HG03045 (cell line): Measurements from ENCODE around the gene SLC25A39.
"Not testable (repeated sequence)": the region's sequence is repeated elsewhere in the genome, so short reads cannot be mapped to it uniquely, and the experiment has no call there.

ENCODE experiments used
- ATAC-seq: cut with Tn5 transposase; IDR thresholded peaks from one replicate; pipeline ENCODE4 v1.9.1; 2021; ENCODE audit warnings: mild to moderate bottlenecking, moderate library complexity; ENCODE audit not compliant: unreplicated experiment

The SLC25A39 gene, protein sequence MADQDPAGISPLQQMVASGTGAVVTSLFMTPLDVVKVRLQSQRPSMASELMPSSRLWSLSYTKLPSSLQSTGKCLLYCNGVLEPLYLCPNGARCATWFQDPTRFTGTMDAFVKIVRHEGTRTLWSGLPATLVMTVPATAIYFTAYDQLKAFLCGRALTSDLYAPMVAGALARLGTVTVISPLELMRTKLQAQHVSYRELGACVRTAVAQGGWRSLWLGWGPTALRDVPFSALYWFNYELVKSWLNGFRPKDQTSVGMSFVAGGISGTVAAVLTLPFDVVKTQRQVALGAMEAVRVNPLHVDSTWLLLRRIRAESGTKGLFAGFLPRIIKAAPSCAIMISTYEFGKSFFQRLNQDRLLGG

DNA sequence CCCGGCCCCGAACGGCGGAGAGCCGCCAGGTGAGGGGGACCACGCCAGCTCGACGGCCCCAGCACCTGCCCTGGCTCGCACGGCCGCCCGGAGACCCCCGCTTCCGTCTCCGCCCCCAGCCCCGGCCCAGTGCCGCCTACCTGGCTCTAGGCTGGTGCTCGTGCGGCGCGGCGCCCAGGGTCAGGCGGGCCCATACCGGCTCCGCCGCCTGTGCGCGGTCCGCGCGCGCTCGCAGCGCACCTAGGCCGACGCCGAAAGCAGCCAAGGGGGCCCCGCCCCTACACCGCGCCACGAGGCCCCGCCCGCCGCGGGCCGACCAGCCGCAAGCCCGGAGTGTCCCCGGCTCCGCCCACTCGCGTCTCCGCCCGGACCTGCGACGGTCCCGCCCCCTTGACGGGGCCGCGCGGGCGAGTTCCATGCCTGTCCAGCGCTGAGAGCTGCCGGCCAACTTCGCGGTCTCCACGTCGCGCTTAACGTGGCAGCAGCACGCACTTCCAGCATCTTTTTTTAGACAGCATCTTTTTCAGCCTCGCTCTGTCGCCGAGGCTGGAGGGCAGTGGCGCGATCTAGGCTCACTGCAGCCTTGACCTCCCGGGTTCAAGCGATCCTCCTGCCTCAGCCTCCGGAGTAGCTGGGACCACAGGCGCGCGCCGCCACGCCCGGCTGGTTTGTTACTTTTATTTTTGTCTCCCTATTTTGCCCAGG, at the start of gene SLC25A39:
Gene SLC25A39, minus strand, starts transcription at position 253 of the 705 bp plus-strand sequence. CDS start 1,261 bp downstream, outside the sequence.
- ATAC-seq = peak; percentile 60

DNA sequence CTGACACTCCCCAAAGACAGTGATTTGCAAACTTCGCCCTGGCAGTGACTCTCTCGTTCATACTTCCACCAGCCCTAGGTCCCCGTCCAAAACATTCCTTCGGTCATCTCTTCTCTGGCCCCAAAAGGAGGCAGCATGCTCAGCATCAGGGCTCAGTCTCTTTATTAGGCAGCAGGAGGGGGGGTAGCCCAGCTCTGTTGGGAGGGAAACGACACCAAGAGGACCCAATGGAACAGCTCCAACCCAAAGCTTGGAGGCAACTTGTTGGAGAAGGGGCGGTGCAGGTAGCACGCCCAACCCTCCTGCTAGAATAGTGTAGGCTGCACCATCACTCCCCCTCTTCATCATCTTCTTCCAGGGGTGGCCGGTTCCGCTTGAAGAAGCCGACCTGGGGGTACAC, 47.4 kb upstream of the SLC25A39 start:
- ATAC-seq = no peak

DNA sequence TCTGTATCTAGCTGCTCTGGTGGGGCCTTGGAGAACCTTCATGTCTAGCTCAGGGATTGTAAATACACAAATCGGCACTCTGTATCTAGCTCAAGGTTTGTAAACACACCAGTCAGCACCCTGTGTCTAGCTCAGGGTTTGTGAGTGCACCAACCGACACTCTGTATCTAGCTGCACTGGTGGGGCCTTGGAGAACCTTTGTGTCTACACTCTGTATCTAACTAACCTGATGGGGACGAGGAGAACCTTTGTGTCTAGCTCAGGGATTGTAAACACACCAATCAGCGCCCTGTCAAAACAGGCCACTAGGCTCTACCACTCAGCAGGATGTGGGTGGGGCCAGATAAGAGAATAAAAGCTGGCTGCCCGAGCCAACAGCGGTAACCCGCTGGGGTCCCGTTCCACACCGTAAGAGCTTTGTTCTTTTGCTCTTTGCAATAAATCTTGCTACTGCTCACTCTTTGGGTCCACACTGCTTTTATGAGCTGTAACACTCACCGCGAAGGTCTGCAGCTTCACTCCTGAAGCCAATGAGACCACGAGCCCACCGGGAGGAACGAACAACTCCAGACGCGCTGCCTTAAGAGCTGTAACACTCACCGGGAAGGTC, 44.9 kb upstream of the SLC25A39 start:
- not testable (repeated sequence) for ATAC-seq

DNA sequence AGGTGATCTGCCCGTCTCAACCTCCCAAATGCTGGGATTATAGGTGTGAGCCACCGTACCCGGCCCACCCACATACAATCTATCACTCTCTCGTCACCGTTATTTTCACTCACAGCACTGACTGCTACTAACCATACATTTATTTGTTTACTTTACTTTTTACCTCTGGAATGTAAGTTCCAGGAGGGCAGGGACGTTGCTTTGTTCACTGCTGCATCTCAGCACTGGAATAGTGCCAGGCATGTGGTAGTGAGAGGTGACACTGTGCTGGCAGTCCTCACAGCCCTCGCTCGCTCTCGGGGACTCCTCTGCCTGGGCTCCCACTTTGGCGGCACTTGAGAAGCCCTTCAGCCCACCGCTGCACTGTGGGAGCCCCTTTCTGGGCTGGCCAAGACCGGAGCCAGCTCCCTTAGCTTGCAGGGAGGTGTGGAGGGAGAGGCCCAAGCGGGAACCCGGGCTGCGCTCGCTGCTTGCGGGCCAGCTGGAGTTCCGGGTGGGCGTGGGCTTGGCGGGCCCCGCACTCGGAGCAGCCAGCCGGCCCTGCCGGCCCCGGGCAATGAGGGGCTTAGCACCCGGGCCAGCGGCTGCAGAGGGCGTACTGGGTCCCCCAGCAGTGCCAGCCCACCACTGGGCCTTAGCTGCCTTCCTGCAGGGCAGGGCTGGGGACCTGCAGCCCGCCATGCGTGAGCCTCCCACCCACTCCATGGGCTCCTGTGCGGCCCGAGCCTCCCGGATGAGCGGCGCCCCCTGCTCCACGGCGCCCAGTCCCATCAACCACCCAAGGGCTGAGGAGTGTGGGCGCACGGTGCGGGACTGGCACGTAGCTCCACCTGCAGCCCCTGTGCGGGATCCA, 44.0 kb upstream of the SLC25A39 start:
- ATAC-seq = not testable (repeated sequence)

DNA sequence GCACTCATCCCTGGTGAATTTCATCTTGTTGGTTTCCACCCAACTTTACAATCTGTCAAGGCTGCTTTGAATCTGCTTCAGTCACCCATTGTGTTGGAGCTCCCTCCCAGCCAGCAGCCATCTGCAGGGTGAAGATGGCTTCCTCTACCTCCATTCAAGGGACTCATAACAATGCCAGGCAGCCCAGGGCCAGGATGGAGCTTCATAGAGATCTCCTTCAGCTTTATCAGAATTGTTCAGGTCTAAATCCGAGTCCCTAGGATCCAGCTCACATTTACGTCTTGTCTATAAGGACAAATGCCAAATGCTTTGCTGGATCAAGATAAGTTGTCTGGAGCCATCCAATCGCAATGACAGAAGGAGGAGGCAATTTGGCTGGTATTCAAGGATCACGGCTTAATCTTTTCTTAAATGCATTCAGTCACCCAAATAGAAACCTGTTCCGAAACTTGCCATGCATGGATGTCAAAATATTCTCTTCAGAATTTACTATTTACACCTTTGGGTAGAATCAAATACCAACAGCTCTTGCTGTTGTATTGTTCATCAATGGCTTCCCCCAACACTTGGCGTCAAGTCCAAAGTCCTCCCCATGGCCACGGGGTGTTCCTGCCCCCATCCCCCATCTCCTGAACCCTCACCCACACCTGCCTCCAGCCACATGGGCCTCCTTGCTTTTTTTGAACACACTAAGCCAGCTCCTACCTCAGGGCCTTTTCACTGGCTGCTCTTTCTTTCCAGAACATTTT, 42.8 kb upstream of the SLC25A39 start:
- ATAC-seq = no peak

DNA sequence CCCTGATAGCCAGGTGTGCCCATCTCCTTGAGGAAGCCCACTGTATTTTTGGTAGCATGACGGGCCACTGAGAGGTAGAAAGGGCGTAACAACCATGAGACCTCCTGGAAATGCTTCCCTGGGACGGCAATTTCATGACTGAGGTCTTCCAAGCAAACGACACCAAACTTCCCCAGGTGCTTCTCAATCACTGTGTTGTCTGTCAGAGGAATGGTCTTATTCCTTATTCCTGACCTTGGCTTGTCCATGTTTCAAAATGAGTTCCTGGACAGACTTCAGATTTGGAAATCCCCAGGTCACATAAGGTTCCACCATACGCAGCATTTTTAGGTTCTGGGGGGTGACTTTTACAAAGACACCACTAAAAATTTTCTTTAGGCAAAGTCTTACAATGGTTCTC, 40.4 kb upstream of the SLC25A39 start:
- ATAC-seq = not testable (repeated sequence)

DNA sequence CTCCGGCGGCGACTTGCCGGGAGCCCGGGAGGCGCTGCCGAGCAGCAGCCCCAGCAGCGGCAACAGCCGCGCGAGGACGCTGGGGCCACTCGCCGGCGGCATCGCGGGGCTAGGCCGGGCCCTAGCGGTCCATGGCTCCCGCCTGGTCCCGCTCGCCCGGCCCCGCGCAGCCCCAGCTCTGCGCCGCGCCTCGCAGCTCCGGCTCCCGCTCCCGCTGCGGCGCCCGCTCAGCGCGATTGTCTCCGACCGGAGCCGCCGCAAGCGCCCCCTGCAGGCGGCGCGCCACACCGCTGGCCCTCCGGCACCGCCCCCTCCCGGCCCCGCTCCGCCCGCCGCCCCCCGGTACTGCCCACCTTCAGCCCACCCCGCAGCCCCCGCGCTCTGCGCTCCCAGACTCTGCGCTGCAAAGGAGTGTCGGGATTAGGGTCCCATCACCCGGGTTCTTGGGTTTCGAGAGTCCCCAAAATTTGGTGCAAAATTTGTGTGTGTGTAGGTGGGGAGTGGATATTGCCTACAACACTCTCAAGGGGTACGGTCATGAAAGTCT, 39.1 kb upstream of the SLC25A39 start, which contains the start of gene FAM171A2:
Gene FAM171A2, minus strand, starts transcription at position 241 of the 547 bp plus-strand sequence. Its CDS starts 139 bp downstream, at position 102.
- no peak for ATAC-seq

DNA sequence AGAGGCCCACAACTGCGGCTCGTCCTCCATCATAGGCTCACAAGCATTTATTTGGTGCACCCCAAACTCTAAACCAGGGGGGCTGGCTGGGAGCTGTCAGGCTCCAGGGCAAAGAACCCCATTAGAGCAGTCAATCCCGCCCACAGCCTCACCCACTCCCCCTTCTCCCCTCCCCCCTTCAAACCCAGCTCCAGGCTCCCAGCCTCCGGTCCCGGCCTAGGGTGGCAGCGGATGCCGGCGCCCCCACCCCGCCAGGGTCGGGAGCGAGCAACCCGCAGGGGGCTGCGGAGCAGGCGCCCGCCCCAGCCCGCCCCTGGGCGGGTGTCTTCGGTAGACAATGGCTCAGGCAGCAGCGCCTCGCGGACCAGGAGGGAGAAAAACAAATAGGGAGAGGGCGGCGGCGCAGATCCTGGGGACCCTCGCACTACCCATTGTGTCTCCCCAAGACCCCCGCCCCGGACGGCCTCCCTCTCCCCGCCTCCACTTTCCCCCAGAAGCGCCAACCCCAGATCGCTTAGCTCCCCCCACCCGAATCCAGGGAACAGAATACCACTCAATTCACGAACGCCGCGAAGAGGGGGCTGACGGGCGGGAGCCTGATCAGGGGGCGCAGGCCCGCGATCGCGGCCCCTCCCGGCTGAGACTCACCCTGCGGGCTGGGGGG, 38.5 kb upstream of the SLC25A39 start:
- ATAC-seq = no peak

DNA sequence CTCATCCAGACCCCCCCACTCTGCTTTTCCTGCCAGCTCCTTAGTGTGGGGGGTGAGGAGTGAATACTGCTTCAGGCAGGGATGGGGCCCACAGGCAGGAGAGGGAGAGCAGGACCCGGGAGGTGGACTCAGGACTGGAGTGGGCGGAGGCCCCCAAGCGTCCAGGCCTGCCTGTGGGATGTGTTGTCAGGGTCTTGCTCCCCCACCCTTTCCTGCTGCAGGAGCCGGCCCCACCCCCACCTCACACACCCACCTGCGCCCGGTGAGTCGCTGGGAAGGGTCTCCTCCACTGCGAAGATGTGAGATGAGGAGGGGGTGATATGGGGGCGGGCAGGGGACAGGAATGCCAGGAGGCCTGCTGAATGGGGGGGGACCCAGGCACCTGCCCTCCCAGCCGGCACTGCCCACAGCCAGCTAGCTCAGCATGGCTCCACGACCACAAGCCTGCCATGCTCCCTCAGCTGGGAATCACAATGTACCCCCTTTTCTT, 37.9 kb upstream of the SLC25A39 start:
- ATAC-seq = no peak

DNA sequence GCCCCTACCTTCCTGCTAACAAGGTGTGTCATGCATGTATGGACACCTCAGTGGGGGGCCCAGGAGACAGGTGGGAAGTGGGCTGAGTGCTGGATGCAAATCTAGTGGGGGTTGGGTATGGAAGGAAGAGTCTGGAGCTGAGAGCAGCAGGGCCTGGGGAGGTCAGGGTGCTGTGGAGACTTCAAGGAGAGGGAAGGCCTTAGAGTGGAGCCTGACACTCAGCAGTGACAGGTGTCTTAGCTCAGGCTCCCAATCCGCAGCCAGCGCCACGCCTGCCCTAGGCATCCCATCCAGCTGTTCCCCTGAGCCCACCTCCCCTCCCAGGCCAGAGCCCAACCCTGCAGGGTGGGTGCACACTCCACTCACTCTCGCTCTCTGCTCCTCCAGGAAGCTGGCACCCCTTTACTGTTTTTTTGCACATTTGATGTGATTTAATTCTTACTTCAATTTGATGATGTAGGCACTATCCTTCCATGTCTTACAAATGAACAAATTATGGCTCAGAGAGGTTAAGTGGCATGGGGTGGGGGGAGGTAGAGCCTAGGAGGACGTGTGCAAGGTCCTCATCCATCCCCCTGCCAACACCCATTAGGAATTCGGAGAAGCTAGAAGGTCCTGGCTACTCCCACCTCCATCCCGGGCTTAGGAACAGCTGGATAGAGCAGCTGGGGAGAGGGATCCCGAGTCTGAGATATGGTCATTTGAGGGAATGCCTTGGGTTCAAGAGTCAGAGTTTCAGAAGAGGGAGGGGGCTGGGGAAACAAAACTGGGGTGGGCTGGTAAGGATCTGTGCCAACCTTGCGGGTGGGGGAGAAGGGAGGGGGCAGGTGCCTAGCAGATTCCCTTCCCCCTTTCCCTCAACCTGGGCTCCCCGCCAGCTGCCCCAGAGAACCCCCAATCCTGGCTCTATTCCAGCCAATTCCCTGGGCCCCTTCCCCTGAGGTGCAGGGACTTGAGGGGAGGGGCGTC, 37.0 kb upstream of the SLC25A39 start:
- ATAC-seq = no peak

DNA sequence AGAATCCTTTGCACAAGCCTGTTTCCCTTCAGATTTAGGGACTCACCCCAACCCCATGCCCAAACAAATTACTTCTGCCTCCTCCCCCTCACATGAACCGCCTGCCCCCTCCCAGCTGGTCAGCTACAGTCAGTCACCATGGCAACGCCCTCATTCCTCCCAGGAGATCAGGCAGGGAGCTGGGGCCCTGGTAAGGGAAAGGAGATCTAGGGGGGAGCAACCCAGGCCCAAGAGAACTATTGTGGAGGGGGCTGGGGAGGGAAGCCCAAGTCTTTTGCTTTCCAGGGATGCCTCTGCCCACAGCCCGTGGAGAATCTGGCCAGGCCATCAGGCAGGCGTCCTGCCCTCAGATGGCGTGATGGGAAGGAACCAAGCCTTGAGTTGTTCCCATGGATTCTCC, 36.2 kb upstream of the SLC25A39 start:
- ATAC-seq = no peak

DNA sequence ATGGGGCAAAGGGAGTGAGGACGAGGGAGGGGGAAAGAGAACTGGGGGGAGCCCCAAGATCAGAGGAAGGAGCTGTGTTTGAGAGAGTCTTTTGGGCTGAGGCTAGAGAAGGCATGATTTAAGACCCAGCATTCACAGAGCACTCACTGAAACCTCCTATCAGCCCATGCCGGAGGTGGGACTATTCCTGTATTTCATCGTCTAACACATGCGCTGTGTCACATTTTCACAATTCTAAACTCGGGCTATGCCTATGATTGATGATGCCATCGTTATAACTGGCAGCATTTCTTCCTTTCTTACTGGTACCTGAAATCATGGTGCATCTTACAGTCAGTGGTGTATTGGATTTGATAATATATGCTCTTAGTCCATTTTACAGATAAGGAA, 35.5 kb upstream of the SLC25A39 start:
- no peak for ATAC-seq

DNA sequence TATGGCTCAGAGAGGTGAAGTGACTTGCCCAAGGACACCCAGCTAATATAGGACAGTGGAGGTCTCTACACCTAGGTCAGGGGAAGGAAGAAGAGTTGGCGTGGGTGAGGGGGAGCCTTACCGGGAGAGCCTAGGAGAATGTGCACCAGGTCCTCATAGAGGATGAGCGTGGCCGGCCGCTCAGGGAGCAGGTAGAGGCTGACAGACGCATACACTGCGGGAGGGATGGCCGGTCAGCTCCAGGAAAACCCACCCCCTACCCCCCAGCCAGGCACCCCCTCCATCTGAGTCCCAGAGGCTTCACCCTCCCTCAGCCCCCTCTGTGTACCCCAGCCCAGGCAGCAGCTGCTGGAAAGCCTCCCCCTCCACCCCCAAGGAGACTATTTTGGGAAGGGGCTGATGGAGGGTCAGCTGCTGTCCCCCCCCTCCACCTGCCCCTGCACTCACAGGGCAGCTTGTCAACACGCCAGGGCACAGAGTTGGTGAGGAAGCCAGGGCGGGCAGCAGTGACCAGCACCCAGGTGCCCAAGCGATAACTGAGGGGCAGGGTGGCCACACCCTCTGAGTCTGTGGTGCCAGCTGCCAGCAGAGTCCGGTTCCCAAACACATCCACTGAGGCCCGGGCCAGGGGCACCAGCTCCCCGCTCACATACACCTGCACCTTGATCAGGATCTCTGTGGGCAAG, 35.0 kb upstream of the SLC25A39 start:
- no peak for ATAC-seq

DNA sequence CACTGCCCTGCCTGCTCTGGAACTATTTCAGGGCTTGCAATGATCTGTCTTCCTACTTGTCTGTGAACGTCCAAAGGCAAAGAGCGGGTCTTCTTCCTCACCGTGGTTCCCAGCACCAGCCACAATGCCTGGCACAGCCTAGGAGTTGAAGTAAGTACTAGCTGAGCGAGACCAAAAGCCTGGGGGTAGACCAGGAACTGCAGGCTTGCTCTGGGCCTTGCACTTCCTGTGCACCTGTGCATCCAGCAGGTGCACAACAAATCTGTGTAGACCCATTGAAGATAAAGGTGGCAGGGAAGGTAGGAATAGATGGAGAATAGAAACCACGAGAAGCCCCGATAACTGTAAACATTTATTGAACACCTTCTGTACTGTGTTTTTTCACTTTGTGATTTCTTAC, 34.4 kb upstream of the SLC25A39 start:
- no peak for ATAC-seq

DNA sequence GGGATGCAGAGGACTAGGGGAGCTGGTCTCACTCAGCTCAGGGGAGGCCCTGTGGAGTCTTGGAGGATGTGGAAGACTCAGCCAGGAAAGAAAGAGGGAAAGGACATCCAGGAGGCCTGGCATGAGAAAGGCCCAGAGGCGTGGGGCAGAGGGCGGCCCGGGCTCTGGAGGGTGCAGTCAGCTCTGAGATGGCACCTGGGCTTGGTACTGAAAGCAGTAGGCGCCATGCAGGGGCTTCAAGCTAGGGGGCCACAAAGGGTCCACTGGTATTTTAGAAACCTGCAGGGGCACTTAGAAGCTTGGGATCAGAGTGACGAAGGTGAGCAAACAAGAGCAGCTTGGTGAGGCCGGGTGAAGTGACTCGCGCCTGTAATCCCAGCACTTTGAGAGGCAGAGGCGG, 33.4 kb upstream of the SLC25A39 start:
- ATAC-seq = no peak

DNA sequence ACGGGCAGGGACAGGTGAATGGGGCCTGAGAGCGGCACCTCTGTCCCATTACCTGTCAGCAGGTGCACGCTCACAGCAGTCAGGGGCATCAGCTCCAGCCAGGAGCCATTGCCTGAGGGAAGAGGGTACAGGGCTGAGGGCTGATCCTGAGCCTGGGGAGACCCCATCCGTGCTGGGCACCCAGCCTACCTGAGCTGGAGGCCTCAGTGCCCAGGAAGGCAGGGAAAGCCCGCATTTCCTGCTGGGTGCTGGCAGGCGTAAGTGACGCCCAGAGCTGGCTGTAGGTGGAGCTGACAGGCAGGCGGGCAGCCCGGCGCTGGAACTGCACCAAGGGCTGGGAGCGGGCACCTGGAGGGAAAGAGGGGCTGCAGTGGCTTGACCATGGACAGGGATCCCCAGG, 31.6 kb upstream of the SLC25A39 start:
- ATAC-seq = no peak

DNA sequence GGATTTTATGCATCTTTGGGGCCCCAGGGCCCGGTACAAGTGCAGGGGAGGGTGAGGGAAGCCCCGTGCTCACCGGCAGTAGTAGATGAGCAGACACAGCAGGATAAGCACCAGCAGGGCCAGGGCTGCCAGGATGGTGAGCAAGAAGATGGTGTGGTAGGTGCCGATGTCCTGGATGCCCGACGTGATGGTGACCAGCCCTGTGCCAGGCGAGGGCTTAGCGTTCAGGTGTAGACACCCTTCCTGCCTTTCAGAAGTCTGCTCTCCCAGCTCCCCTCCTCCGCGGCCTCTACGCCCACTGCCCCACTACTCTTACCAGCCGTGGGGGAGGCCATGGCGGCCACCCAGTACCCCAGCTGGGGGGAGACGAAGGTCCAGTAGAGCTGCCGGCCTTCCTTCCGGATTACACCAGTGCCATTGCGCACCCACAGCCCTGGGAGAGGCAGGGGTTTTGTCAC, 31.0 kb upstream of the SLC25A39 start:
- ATAC-seq = no peak
